Thoracic aorta (tissue), 2 donors: ENCODE data around the gene EDN3. TPM values are rescaled to one million over a fixed set of nuclear protein-coding genes. Genes with fewer than 3 reads are reported as not detected.

ENCODE experiments used
- ATAC-seq: fragments of 150-250 bp; one replicate; pipeline ENCODE4 v1.8.0; 2017; ENCODE audit warnings: low read depth; ENCODE audit not compliant: insufficient number of reproducible peaks, low FRiP score
- DNase-seq: peaks from one replicate; pipeline ENCODE4 v3.0.0-alpha.2; 2020; ENCODE audit warnings: low spot score
- H3K27ac ChIP-seq, 2 donors: fragments of 200-600 bp; sonication (generic); 1 replicate in 1 of 2; 2 replicates in 1 of 2; pipeline ENCODE4 v1.5.1; 2016; ENCODE audit warnings: mild to moderate bottlenecking in 2 of 2, moderate library complexity in 2 of 2
- H3K27me3 ChIP-seq: fragments of 200-600 bp; sonication (generic); replicated peaks from 2 replicates; pipeline ENCODE4 v1.6.0; 2016; ENCODE audit warnings: mild to moderate bottlenecking; ENCODE audit not compliant: insufficient read depth
- H3K36me3 ChIP-seq: fragments of 200-600 bp; sonication (generic); one replicate; pipeline ENCODE4 v1.5.1; 2016
- H3K4me1 ChIP-seq, 2 donors: fragments of 200-600 bp; sonication (generic); 1 replicate in 1 of 2; 2 replicates in 1 of 2; pipeline versions ENCODE4 v1.5.1 to v1.6.0; 2016; ENCODE audit warnings: low read depth in 2 of 2, mild to moderate bottlenecking in 1 of 2; ENCODE audit not compliant: control insufficient read depth in 1 of 2
- H3K4me3 ChIP-seq: fragments of 200-600 bp; sonication (generic); 2 replicates; pipeline ENCODE4 v1.5.1; 2016; ENCODE audit warnings: mild to moderate bottlenecking
- H3K9me3 ChIP-seq: fragments of 200-600 bp; sonication (generic); 2 replicates; pipeline ENCODE4 v1.5.1; 2016
- CTCF ChIP-seq: fragments of 200-600 bp; sonication (generic); IDR thresholded peaks from one replicate; pipeline ENCODE4 v1.5.1; 2019; ENCODE audit warnings: antibody characterized with exemption
- total RNA-seq, 2 donors: library from RNA; depleted of rRNA; stranded (reverse); fragments of >200 nt; gene quantifications; one replicate each; pipeline versions ENCODE4 v1.1.0 to v1.2.3, GENCODE V29; 2016

Gene EDN3
- total RNA-seq, 2 donors from 2014 or later = not detected

GRCh38 chr20:59365611-59366285 lies 65.3 kb downstream of the EDN3 start:
- Histone ChIP-seq H3K4me3 (no peak overlapping the region), H3K4me1 (no peaks in the 10 kb centered on the region), H3K36me3 (no peaks in the 10 kb centered on the region), H3K27ac (no peak overlapping the region), H3K27me3 (no peaks in the 10 kb centered on the region), H3K9me3 (no peaks in the 10 kb centered on the region)
- no peak for ATAC-seq
- no peak for DNase-seq
- no peak for TF ChIP-seq CTCF

- Histone ChIP-seq H3K4me1 (no peaks in the 10 kb centered on the region), H3K27ac (no peak overlapping the region), H3K36me3 (no peaks in the 10 kb centered on the region), H3K9me3 (no peaks in the 10 kb centered on the region), H3K27me3 (no peaks in the 10 kb centered on the region), H3K4me3 (no peak overlapping the region)
- no peak for DNase-seq
- ATAC-seq = no peak
- no peak for TF ChIP-seq CTCF
Measured at GRCh38 chr20:59371431-59371830, 71.0 kb downstream of the EDN3 start.

- DNase-seq = no peak
- H3K4me3 ChIP-seq = no peak overlapping the region
- H3K27me3 ChIP-seq = no peaks in the 10 kb centered on the region
- no peaks in the 10 kb centered on the region for H3K9me3 ChIP-seq
- H3K4me1 ChIP-seq = no peaks in the 10 kb centered on the region
- no peaks in the 10 kb centered on the region for H3K36me3 ChIP-seq
- TF ChIP-seq CTCF = no peak
- no peak for ATAC-seq
- no peak overlapping the region for H3K27ac ChIP-seq
Measured at GRCh38 chr20:59374261-59374660, 73.8 kb downstream of the EDN3 start.

GRCh38 chr20:59375541-59375940 lies 75.1 kb downstream of the EDN3 start:
- Histone ChIP-seq H3K4me1 (no peaks in the 10 kb centered on the region), H3K36me3 (no peaks in the 10 kb centered on the region), H3K4me3 (no peak overlapping the region), H3K9me3 (no peaks in the 10 kb centered on the region), H3K27me3 (no peaks in the 10 kb centered on the region), H3K27ac (no peak overlapping the region)
- DNase-seq (no peak), ATAC-seq (no peak)
- no peak for TF ChIP-seq CTCF

Other genes starting within 250 kb of the EDN3 start
- gene ZNF831, start 136.8 kb upstream of the EDN3 start, total RNA-seq = 1 to 10 TPM; 1.1 to 1.3 TPM